Adrenal gland (tissue), 5 donors: ENCODE results near the gene MRPL38.

Source experiments
- CTCF ChIP-seq, 6 experiments: fragments of 450-650 bp in 4 of 6; fragments of 200-600 bp in 2 of 6; sonication (generic) in 1 of 6; IDR thresholded peaks; 1 replicate in 5 of 6; 2 replicates in 1 of 6; pipeline versions ENCODE4 v1.5.1 to v1.8.0; 2016 to 2021; ENCODE audit warnings: antibody characterized with exemption in 6 of 6, mild to moderate bottlenecking in 2 of 6, moderate library complexity in 1 of 6
- POLR2A ChIP-seq, 2 donors: fragments of 450-650 bp; IDR thresholded peaks; one replicate each; pipeline ENCODE4 v1.6.1; 2017; ENCODE audit warnings: antibody characterized with exemption in 2 of 2, mild to moderate bottlenecking in 2 of 2, moderate library complexity in 1 of 2
- donor health status: DM: no; HTN: no; CAD: no.

DNA sequence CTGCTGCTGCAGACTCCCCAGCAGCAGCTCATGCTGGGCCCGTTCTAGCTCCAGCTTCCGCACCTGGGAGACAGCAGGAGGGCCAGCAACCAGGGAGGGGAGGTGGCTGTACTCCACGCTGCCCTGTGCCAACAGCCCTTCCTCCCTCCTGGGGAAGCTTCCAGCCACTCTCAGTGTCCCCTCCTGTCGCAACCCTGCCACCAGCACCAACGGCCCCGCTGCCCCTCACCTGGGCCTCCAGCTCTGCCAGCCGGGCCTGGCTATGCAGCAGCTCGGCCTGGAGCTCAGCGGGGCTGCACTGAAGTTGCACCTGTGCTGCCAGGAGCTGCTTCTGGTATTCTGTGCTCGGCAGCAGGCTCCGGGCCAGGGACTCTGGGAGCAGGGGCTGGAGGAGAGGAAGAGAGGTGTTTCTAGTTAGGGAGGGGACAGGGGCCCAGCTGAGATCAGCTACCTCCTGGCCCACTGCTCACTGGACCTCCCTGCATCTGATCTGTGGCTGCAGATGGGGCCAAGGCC, 15.4 kb upstream of the MRPL38 start:
- TF ChIP-seq CTCF (IDR thresholded peaks at IDR 0.05) (no peak), POLR2A (IDR thresholded peaks at IDR 0.05) (no peak)
